Ishikawa (cell line): ENCODE data around the gene GPR55.

Source experiments
- CREB1 ChIP-seq: IDR thresholded peaks from 2 replicates; pipeline ENCODE4 v1.6.1; 2012; ENCODE audit warnings: low read depth
- RAD21 ChIP-seq: IDR thresholded peaks from 2 replicates; pipeline ENCODE4 v1.6.1; 2012; ENCODE audit warnings: low read depth
- TEAD4 ChIP-seq: IDR thresholded peaks from 2 replicates; pipeline ENCODE4 v1.6.1; 2012
- YY1 ChIP-seq: IDR thresholded peaks from 2 replicates; pipeline ENCODE4 v1.6.1; 2012; ENCODE audit warnings: low read depth
- ZBTB7A ChIP-seq: IDR thresholded peaks from 2 replicates; pipeline ENCODE4 v1.6.1; 2012; ENCODE audit warnings: low read depth
- TF ChIP-seq, protein P1 (sequence below): IDR thresholded peaks from 2 replicates; pipeline ENCODE4 v1.6.1; 2012; ENCODE audit warnings: low read depth, mild to moderate bottlenecking
- TF ChIP-seq, protein P2 (sequence below): IDR thresholded peaks from 2 replicates; pipeline ENCODE4 v1.6.1; 2012

DNA sequence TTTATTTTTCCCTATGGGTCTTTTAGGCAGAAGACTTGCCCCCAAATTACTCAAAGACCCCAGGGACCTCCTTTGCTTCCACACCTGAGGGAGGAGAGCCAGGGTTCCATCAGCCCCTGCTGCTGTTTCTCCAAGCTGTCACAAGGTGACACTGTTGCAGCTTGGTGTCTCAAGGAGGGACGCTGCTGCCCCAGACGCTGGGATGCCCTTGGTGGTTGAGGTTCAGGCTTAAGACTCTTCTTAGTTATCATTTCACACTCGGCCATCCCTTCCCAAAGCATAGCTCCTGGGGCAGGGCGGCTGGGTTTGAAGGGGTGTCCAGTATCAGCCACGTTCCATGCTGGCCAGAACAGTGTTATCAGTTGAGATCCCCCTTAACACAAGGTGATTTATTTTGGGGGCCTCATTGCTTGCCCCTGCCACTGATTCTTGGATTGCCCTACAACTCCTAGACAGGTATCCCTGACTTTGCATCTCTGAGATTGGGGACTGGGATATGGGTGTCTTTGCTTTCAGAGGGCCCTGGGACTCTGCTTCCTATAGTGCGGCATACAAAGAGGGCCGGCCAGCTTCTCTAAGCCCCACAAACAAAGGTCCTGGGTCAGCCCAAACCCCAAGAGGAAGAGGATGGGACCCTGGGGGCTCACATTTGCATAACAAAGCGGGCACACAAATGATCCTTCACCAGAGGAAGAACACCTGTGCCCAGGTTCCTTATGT is 22.7 kb downstream of the GPR55 start:
- TF ChIP-seq, protein P1, sequence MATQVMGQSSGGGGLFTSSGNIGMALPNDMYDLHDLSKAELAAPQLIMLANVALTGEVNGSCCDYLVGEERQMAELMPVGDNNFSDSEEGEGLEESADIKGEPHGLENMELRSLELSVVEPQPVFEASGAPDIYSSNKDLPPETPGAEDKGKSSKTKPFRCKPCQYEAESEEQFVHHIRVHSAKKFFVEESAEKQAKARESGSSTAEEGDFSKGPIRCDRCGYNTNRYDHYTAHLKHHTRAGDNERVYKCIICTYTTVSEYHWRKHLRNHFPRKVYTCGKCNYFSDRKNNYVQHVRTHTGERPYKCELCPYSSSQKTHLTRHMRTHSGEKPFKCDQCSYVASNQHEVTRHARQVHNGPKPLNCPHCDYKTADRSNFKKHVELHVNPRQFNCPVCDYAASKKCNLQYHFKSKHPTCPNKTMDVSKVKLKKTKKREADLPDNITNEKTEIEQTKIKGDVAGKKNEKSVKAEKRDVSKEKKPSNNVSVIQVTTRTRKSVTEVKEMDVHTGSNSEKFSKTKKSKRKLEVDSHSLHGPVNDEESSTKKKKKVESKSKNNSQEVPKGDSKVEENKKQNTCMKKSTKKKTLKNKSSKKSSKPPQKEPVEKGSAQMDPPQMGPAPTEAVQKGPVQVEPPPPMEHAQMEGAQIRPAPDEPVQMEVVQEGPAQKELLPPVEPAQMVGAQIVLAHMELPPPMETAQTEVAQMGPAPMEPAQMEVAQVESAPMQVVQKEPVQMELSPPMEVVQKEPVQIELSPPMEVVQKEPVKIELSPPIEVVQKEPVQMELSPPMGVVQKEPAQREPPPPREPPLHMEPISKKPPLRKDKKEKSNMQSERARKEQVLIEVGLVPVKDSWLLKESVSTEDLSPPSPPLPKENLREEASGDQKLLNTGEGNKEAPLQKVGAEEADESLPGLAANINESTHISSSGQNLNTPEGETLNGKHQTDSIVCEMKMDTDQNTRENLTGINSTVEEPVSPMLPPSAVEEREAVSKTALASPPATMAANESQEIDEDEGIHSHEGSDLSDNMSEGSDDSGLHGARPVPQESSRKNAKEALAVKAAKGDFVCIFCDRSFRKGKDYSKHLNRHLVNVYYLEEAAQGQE, result no peak
- TF ChIP-seq YY1 (no peak), RAD21 (peak; percentile 84), CREB1 (no peak), TEAD4 (no peak), ZBTB7A (no peak)
- TF ChIP-seq, protein P2, sequence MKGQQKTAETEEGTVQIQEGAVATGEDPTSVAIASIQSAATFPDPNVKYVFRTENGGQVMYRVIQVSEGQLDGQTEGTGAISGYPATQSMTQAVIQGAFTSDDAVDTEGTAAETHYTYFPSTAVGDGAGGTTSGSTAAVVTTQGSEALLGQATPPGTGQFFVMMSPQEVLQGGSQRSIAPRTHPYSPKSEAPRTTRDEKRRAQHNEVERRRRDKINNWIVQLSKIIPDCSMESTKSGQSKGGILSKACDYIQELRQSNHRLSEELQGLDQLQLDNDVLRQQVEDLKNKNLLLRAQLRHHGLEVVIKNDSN, result no peak
